GM19351 (cell line): ENCODE data around the gene SSTR5.

Experiments
- ATAC-seq: cut with Tn5 transposase; IDR thresholded peaks from one replicate; pipeline ENCODE4 v1.9.1; 2021; ENCODE audit warnings: mild to moderate bottlenecking, moderate library complexity; ENCODE audit not compliant: unreplicated experiment

The SSTR5 gene

DNA sequence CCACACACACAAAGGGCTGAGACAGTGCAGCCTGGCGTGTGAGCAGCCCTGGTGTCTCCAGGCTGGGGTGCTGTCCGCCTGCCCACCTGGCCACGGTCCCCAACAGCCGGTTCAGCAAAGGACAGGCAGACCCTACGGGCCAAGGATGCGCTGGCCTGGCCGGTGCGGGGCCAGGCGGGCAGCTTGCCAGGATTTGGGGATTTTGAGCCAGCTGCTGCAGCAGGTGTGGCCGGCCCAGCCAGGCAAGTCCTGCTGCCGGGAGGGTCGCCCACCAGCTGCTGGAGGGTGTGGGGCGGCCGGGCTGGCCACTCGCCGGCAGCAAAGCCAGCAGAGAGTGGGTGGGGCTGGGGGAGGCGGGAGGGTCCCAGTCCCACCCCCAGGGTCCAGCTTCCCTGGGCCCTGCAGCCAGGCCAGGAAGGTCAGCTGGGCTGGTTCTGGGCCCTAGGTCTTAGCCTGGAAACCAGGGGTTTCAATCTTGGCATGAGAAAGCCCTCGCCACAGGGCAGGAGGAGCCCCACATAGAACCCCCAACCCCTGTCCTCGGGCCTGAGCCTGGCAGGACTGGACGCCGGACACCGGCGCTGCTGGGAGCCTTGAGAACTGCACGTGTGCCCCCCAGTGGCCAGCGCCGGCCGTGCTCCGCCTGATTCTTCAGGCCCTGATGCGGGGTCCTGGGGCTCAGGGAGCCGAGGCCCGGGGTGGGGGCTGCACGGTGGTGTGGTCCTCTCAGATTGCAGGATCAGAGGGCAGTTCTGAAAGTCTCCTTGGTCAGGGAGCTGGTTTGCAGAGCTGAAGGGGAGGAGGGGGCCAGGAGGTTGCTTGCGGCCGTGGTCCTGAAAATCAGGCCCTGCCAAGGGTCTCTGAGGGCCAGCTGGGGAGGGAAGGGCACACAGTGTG, 17.6 kb upstream of the SSTR5 start:
- no peak for ATAC-seq

DNA sequence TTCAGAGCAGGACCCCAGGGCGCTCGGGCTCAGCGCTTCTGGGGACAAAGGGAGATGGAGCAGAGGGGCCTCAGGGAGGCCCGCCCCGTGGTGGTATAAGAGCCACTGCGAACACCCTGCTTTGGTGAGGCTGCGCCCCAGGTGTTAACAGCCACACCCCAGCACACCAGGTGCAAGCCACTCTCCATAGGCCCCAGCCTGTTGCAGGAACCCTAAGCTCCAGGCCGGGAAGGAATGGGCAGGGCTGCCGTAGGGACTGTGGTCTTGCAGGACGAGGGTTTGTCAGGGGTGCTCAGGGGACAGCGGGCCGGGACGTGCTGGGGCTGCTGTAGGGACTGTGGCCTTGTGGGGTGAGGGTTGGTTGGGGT, 17.0 kb upstream of the SSTR5 start:
- no peak for ATAC-seq

DNA sequence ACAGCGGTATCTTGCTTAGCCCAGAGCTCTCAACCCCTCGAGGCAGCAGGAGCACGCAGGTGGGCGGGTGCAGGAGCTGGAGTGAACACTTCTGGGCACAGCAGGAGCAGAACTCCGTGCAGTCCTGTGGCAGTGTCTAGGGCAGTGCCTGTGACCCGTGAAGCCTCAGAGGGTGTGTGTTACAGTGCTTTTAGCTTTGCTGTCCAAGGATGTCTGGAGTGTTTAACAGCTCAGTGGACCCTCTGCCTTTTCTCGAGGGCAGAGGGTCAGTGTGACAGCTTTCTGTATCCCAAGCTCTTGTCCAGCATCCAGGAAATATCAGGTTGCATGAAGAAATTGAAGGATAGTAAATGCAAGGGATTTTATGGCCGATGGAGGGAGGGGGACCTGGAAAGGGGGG, 16.4 kb upstream of the SSTR5 start:
- ATAC-seq = no peak

DNA sequence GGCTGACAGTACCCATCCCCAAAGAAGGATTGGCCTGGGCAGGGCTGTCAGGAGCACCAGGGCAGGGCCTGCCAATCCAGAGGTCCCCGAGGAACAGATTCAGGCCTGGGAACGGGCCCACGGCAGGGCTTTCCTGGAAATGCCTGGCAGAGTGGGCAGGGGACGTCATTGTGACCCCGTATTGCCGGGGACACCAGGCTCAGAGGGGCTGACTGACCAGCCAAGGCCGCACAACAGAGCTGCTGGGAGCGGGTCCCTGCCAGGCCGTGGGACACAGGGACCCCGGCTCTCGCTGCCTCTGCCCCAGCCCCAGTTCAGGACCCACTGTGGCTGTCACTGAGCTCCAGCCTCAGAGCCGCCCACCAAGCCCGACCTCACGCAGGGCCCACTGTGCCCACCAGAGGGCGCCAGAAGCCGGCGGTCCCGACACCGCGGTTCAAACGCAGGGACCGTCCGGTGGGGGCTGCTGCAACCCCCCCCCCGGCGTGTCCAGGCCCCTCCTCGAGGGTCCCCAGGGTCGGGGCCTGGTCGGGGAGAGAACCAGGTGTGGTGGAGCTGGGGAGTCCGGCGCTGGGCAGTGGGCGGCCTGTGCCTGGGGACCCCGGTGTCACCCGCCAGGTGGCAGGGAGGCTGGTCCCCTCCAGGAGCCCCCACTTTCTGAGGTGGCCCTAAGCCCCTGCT, 15.2 kb upstream of the SSTR5 start:
- ATAC-seq = no peak

DNA sequence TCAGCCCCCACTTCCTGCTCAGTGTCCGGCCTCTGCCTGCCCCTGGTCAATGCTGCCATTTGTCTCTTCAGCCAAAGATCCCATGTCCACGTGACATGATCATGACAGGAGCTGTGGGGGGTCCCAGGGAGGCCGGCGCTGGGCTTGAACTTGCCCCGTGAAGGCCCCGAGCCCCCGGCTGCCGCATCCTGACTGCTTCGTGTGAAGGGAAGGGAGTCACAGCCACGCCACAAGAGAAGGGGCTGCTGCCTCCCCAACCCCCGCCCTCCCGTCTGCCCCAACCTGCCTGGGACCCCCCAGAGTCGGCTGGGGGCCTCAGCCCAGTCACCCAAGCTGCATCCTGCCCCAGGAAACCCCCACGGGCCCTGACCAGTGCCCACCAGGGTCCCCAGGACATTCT, 14.3 kb upstream of the SSTR5 start:
- no peak for ATAC-seq

DNA sequence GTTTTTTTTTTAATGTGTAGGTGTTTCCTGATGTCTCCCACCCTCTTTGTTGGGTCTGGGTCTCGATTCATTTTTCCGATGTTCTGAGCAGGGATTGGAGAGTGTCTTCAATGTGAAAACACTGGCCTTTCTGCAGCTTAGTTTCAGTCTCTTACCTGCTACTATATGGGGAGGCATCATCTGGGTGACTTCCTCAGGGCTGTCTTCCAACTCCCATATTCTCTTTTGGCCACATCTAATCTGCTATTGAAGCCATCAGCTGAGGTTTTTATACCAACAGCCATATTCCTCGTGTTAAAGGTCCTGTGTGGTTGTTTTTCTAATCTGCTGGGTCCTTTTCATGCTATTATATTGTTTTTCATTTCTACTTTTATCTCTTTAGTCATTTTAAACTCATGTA, 13.2 kb upstream of the SSTR5 start:
- no peak for ATAC-seq

DNA sequence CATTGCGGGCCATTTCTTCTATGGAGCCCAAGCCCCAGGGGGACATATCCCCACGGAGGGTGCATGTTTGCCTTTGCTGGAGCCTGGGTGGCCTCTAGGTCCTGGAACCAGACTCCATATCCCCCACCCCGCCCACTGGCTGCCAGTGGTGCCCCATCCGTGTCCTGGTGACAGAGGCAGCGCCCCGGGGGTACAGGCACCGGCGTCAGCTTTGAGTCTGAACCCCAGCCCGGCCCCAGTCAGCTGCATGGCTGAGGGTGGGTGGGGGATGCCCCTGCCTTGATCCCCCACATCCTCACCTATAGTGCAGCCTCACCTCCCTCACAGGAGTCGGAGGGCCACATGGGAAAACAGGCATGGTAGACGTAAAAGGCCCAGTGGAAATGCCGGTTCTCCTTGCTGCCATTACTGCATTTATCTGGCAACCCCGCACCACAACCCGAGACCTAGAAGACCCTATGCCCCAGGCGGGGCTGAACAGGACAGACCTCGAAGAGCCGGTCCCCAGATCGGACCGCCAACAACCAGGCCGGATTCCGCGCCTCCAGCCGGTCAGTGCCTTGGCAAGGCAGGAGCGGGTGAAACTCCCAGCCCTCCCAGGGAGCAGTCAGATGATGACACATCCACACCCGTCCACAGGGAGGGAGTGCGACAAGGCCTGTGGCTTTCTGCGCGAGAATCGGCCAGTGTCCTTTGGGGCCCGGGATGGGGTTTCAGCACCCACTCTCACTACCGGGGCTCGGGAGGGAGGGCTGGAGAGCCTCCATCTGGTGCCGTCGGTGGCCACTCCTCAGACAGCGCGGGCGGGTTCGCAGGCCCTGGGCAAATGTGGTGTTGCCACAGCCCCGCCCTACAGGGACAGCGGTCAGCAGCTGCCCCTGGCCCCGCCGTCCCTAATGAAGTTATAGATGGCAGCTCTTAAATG, 11.9 kb upstream of the SSTR5 start:
- no peak for ATAC-seq

DNA sequence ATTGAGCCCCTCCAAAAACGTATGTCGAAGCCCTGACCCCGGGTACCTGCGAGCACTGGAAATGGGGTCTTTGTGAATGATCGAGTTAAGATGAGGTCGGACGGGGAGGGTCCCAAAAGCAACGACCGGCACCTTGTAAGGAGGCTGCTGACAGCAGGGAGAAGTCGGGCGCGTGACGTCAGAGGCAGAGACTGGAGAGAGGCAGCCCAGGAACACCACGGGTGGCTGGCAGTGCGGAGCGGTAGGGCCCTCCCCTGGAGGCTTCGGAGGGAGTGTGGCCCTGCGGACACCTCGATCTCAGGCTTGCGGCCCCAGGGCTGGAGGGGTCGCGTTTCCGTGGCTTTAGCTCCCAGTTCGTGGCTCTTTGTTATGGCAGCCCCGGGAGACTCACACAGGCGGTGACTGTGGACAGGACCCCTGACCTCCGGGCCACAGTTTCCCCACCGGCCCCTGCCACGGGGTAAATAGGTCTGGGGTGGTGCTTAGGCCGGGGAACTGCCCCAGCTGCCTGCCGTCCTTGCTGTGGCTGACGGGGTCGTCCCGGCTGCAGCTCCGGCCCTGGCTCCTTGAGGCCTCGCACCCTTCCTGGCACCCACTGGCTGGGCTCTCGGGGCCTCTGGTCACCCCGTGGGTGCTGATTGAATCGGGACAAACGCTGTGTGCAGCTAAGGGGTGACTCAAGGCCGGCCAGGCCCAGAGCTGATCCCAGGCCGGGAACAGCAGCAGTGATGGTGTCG, 10.6 kb upstream of the SSTR5 start:
- ATAC-seq = no peak

DNA sequence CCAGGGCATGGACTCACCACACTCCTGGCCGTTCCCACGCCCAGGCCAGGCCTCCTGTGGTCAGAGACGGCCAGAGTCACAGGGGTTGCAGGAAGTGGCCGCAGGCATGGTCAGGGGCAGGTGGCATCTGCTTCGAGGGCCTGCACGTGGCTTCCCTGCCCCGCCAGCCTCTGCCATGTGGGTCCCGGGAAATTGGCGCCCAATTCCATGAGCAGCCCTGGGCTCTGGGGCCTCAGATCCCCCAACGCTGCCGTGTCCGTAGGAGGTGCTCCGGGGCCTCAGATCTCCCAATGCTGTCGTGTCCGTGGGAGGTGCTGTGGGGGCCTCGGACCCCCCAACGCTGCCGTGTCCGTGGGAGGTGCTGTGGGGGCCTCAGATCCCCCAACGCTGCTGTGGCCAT, 9.7 kb upstream of the SSTR5 start:
- ATAC-seq = no peak

DNA sequence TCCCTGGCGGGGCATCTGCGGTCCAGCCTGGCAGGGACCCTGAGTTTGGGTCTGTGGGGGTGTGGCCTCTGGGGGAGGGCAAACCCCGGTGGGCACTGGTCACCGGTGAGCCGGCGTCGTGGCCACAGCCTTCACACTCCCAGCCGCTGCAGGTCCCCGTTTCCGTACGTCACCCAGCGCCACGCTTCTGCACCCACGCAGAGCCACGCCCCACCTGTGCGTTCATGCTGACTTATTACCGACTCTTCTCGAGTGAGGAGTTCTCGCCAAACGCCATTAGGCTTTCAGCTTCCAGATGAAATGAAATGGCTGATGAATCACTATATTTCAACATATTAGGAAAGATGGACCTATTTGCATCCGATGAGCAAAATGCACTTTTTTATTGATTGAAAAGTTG, 8.8 kb upstream of the SSTR5 start:
- ATAC-seq = no peak

DNA sequence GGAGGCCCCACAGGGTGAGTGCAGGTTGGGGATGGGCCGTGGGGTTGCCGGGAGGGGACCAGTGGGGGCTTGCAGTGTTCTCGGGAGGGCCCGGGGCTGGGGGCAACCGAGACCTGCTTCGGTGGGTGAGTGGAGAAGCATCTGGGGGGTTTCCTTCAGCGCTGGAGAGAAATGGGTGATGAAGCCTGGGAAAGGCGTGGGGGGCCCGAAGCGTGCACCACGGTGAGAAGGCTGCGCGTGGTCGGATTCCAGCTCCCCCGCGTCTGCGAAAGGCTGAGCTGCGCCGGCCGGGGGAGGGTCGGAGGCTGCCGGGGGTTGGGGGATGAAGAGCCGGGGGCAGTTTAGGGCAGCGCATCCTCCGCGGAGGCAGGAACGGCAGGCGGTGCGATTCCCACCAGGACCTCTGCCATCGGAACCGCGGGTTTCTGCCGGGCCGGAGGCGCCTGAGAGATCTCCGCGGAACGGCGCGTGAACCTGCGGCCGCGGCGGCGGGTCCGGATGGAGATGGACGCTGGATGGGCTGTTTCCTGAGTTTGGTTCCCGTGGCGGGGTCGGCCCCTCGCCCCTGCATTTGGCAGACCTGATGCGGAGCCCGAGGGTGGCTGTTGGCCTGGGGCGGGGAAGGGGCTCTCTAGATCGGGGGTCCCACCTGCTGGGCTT, 6.9 kb upstream of the SSTR5 start:
- no peak for ATAC-seq

DNA sequence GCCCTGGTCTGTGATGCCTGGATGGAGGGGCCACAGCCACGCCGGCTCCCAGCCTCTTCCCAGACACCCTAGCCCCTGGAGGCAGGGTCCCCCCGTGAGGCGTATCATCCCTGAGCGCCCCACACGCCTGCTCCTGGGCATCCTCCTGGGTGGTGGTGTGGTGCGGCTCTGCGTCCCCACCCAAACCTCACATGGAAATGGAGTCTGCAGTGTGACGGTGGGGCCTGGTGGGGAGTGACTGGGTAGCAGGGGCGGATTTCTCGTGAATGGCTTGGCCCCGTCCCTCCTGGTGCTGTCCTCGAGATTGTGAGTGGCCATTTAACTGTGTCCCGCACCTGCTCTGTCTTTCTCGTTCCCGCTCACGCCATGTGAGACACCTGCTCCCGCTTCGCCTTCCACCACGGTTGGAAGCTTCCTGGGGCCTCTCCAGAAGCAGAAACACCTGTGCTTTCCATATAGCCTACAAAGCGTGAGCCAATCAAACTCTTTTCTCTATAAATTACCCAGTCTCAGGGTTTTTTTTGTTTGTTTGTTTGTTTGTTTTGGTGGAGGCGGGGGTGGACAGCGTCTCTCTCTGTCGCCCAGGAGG, 5.9 kb upstream of the SSTR5 start:
- ATAC-seq = no peak

DNA sequence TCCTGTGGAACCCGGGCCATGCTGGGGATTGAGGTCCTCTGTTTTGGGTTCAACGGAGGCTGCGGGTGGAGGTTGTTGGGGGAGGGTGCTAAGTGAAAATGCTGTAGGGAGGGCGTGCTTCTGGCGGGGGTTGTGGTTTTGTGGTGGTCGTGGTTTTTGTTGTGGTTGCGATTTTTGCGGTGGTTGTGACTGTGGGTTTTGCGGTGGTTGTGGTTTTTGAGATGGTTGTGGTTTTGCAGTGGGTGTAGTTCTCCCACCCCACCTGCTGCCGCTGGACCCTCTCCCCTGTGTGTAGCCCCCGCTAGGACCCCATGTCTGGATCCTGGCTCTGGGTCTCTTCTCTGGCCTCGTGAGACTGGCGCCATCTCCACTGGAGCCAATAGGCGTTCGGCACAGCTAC, 4.9 kb upstream of the SSTR5 start:
- ATAC-seq = no peak

DNA sequence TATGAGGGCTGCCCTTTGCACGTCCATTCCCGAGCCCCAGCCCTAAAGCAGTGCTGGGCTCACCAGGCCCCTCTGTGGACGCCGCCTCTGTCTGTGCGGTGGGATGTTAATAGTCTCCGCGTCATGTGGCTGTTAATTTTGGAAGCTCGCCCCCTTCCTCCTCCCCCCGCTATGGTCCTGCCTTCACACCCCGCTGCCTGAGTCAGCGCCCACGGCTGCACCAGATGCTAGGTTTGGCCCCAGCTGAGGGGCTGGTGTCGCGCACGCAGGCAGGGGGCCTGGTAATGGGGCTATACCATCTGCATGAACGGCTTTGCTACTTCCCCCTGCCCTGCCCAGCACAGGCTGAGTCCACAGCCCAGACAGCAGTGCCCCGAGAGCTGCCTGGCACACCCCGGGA, 4.1 kb upstream of the SSTR5 start:
- ATAC-seq = no peak

DNA sequence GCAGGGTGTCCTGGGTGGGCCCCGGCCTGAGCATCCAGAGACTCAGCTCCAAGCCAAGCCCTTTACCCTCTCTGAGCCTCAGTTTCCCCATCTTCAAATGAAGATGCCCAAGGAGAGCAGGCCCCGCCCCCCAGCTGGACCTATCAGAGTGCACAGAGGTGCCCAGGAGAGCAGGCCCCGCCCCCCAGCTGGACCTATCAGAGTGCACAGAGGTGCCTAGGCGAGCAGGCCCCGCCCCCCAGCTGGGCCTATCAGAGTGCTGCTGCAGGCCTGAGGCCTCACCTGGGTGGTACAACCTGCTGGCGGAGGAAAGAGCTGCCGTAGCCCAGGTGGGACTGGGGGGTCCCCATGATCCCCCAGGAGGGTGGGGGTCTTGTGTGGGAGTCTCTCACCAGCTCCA, 3.4 kb upstream of the SSTR5 start:
- no peak for ATAC-seq

DNA sequence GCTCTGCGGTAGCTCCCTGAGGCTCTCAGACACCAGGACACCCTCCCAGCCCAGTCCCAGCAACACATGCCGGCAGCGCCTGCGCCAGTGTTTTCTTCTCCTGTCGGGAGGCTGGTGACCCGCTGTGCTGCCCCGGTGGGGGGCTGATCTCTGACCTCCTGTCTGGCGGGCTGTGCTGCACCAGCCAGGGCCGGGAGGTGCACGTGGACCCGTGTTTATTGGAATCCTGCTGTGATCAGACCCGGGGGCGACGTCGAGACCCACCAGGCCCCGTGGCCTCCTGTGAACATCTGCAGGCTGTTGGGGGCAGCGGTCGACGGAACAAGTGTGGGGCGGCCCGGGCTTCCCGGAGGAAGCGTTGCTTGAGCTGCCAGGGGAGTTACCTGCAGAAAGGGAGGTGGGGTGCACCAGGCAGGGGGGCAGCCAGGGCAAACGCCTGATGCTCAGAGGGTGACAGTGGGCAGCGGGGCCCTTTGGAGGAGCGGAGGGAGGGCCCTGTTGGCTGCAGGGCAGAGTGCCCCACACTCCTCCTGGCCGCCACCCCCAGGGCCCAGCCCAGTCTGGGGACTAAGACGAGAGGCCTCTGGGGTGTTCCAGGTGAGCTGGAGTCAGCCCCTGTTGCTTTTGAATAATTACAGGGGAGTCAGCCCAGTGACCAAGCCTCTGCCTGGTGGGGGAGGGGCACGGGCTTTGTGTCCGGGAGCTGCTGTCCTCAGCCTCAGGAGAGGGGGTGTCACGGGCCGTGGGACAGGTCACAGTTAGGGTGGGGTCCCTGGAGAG, 2.3 kb upstream of the SSTR5 start:
- no peak for ATAC-seq

DNA sequence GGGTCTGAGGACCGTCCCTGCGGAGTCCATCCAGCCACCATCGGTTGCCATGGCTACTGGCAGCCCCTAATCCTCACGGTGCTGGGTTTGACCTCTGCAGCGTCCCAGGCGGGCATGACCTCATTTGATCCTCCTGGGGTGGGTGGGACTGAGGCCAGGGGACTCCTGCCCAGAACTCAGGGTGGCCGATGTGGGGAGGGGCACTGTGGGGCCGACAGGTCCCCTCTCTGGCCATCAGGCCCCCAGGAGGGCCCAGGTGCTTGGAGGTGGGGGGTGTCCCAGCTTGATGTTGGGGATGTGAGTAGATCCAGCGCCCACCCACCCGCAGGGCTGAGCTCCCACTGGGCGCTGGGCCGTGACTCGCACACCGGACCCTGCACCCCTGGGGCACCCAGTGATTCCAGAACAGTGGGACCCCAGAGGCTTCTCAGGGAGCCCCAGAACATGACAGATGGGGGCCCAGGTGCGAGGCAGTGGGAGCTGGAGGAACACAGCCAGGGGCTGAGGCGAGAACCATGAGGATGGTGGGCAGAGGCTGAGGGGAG, 1.6 kb upstream of the SSTR5 start:
- ATAC-seq = no peak

DNA sequence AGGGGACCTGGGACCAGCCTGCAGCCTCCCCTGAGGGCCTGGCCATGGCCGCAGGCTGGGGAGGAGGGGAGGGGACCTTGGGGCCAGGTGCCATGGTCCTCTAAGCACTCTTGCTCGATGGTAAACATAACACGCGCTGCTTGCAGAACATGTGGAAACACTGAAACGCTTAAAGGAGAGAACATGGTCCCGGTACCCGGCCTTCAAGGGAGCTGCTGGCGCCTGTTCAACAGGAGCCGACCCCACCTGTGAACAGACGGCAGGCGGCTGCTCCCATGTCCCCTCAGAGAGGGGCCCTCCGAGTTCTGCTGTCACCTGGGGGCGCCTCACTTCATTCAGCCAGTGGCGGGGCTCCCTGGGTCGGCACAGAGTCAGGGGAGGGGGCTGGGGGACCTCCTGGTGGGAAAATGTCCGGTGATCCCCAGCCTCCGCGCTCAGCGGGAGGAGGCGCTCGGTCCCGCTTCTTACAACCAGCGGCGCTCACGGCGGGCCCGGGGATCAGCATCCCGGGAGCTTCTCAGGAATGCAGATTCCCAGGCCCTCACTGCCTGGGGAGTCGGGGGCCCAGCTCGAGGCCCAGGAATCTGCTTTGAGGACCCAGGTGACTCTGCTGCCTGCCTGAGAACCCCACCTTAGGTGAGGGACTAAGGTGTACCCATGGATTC, 854 bp upstream of the SSTR5 start:
- ATAC-seq = no peak

DNA sequence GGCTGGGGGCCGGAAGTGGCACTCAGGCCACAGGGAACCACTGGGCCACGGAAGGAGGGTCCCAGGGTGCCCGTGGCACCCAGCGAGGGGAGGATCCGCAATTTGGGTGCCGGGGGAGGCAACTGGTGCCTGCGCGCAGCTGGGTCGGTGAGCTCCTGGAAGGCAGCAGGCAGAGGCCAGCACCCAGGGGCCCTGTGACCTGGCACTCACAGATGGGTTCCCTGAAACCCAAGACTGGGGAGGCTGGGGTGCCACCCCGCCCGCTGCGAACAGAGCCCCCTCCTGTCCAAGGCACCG, 663 bp downstream of the SSTR5 start:
- ATAC-seq = no peak
